Brain pericyte (primary cell): ENCODE measurements around the gene CWC27.
"Not testable (repeated sequence)": the region's sequence is repeated elsewhere in the genome, so short reads cannot be mapped to it uniquely, and the experiment has no call there.

Experiments used
- DNase-seq: peaks from one replicate; pipeline ENCODE4 v3.0.0-alpha.2; 2012; ENCODE audit warnings: low read depth, low spot score

The CWC27 gene

DNA sequence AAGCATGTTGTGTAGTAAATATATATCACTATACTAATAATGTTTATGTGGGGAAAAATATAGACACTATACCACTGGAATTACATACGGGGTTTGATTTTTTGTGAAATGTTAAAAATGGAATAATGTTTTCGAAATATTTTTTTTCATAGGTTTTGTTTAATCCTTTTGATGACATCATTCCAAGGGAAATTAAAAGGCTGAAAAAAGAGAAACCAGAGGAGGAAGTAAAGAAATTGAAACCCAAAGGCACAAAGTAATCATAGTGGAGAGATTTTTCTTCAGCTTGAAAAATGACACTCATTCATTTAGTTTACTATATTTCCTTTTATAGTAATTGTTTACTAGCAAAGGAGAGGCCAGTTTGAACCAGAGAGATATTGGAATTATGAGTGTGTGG, 17.6 kb downstream of the CWC27 start:
- DNase-seq: no peak

- no peak for DNase-seq
Measured at GRCh38 chr5:64788156-64788555, 19.4 kb downstream of the CWC27 start.

GRCh38 chr5:64789457-64789856, 20.7 kb downstream of the CWC27 start:
- DNase-seq: no peak

GRCh38 chr5:64790210-64790609, 21.5 kb downstream of the CWC27 start:
- DNase-seq: no peak

GRCh38 chr5:64792469-64792868, 23.7 kb downstream of the CWC27 start:
- DNase-seq: no peak

DNA sequence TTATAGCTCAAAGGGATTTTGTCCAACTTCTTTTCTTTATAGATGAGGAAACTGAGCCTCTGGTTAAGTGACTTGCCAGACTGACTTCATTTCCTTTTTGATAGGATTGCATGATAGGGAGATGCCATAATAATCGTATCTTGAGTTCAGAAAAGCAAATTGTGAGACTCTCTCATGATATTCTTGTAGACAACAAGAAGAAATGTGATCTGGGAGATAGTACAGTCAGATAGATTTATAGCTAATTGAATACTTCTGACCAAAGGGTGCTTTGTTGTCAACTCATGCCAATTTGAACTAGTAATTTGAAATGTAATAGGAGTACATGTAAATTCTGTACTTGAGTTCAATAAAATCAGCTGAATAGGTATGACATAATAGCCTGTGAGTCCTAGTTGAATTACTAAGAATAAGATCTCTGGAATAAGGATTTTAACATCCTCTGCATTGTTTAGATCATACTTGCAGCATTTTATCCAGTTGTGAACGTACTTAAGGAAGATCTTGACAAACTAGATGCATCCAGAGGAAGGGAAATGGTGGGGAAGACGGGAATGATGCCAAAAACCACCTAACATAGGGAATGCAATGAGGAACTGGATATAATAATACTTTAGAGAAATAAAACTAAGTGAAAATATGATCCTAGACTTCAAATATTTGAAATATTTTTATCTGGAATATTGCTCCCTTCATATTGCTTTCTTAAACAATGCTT, 25.5 kb downstream of the CWC27 start:
- DNase-seq: no peak

DNA sequence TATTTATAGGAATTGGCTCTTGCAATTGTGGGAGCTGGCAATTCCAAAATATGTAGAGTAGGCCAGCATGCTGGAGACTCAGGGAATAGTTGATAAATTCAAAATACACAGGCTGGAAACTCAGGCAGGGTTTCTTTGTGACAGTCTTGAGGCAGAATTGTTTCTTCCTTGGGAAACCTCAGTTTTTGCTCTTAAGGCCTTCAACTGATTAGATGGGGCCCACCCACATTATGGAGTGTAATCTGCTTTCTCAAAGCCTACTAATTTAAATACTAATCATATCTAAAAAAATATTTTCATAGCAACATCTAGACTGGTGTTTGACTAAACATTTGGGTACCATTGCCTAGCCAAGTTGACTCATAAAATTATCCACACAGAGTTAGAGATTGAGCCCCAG, 27.6 kb downstream of the CWC27 start:
- DNase-seq: no peak

DNA sequence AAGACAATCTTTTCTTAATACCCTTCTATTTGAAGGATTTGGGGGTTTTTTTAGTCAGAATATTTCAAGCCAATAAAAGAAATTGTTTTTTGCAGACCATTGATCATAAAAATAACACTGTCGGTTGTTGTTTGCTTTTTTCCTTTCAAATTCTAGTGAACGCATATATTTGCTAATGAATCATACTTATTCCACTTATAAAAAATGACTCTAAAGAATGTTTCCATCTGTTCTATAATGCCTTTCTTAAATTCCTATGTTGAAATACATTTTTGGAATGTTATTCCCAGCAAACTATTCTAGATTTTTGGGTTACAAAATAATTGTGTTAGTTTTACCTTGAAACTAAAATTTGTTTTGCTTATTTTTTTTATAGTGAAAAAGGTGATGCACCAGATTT, 32.2 kb downstream of the CWC27 start:
- DNase-seq: no peak

- DNase-seq: no peak
Measured at GRCh38 chr5:64806537-64806936, 37.8 kb downstream of the CWC27 start.

DNA sequence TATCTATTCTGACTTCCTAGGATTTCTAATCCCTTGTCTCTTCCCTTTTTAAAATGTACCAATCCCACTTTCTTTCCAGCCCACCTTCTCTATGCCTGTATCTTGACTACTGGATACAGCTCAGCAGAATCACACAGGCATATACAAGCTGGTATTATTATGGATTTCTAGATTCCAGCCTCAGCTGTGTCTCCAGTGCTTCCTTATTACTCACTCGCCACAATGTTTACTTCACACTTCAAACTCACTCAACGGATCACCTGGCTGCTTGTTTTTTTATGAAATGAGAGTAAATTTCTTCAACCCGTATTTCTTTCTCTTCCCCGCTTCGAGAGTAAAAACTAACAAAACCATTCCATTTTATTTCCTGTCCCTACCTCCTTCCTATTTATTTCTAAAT, 38.8 kb downstream of the CWC27 start:
- no peak for DNase-seq

- DNase-seq: no peak
Measured at GRCh38 chr5:64811050-64811640, 42.4 kb downstream of the CWC27 start.

DNA sequence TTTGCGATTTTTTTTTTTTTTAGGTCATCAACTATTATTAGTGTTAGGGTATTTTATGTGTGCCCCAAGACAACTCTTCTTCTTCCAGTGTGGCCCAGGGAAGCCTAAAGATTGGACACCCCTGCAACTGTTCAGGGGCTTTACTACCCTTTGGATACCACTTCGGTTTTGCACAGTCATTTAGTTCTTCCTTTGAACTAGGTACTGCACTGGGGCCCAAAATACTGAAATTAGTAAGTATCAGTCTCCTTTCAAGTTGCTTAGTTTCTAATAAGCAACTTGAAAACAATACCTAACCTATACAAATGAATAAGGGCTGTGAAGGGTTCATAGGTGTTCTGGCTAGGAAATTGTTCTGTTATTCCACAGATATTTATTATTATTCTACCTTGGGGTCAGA, 45.3 kb downstream of the CWC27 start:
- no peak for DNase-seq

GRCh38 chr5:64818245-64818644, 49.5 kb downstream of the CWC27 start:
- DNase-seq: no peak

DNA sequence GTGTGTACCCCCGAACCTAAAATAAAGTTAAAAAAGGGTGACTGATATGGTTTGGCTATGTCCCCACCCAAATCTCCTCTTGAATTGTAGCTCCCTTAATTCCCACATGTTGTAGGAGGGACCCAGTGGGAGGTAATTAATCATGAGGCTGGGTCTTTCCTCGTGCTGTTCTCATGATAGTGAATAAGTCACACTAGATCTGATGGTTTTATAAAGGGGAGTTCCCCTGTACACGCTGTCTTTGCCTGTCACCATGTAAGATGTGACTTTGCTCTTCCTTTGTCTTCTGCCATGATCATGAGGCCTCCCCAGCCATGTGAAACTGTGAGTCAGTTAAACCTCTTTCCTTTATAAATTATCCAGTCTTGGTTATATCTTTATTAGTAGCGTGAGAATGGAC, 50.6 kb downstream of the CWC27 start:
- not testable (repeated sequence) for DNase-seq

GRCh38 chr5:64822320-64822719, 53.6 kb downstream of the CWC27 start:
- DNase-seq: no peak

GRCh38 chr5:64826541-64826940, 57.8 kb downstream of the CWC27 start:
- DNase-seq: no peak

GRCh38 chr5:64827703-64828102, 59.0 kb downstream of the CWC27 start:
- no peak for DNase-seq

- DNase-seq: not testable (repeated sequence)
Measured at GRCh38 chr5:64830650-64831049, 61.9 kb downstream of the CWC27 start.

DNA sequence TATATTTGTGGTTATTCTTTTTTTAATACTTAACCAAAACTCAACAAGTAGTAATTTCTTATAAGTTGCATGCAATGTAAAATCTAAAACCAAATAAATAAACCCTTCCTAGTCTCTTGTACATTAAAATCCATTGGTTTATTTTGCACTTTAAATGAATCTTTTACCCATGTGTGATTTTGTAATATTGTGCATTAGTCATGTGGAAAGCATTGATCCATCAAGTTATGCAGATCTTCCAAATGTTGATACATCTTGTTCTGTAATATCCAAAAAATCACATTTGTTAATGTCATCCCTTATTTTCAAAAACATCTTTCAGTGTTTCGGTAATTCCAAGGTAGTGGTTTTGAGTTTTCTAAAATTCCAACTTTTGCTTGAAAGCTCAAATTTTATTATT, 63.3 kb downstream of the CWC27 start:
- no peak for DNase-seq

- DNase-seq: no peak
Measured at GRCh38 chr5:64834037-64834436, 65.3 kb downstream of the CWC27 start.

GRCh38 chr5:64834611-64835010, 65.9 kb downstream of the CWC27 start:
- no peak for DNase-seq

DNA sequence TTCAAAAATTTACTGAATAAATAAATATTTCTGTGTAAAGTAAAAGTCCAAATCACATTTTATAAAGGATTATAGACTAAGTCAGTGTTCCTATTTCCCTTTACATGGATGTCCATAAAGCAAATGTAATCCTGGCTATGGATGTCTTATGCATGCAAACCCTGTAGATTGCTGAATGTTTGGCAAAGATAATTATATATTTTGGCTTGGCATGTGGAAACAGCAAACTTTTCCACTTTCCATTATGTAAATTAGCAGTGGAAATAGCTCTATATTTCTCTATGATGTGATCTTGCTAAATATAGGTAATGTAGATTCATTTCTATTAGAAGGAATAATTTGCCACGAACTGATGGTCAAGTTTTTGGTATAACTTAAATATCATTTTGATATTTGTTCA, 66.5 kb downstream of the CWC27 start:
- no peak for DNase-seq

DNA sequence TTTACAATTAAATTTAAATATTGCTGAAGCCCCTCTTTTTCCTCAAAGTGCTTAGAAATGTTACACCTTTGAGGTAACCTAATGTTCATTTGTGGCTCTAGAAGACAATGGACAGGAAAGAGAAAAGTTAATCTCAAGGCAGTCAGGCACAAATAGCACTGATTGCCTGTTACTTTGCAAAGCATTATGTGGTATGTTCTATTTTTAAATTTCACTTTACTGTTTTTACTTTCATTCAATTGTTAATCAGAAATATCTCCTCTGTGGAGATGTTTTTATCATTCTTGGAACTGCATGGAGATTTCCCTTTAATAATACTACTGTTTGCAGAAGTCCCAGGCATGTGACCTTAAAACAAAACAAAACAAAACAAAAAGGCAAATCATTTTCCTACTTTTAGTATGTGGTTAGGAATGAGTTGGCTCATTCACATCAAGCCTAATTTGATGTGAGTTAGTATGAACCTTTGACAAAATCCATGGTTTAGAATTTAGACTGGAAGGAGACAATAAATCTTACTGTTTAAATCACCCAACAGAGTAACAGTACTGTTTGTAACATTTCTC, 67.5 kb downstream of the CWC27 start:
- no peak for DNase-seq
